Measurements from ENCODE around the gene LPIN2. TPM values are rescaled to one million over a fixed set of nuclear protein-coding genes. Genes with fewer than 3 reads are reported as not detected.

The LPIN2 gene
- total and polyA plus RNA-seq, 2 of the 4 experiments (the other 2 are of a cell fraction) = 16.2 to 21.9 TPM

DNA sequence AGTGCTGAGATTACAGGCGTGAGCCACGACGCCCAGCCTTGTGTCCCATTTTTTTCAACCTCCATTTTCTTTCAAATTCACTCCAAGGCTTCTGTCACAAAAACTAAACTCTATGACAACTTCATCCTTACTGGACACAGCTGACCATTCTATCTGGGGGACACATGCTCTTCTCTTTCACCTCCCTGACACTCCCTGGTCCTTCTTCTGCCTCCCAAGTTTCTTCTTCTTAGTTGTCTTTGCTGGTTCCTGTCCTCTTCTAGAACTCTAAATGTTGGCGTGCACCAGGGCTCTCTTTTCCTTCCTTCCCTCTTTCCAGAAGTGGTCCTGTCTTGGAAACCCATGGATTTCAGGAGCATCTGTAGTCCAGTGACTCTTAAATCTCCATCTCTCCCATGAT is 40.1 kb upstream of the LPIN2 start:
- H4K5ac ChIP-seq (ENCODE audit: low read depth, low read length) = no peak overlapping the region
- WGBS, 2 experiments (ENCODE audit: extremely low coverage in 2 of 2, insufficient read length in 1 of 2) = 87% methylated on average over 3 of the region's 4 CpGs; no CpG with 5 or more reads in 1 of the 2 experiments

More for the DNA sequence above, 40.1 kb upstream of the LPIN2 start:
- in situ Hi-C loops (cut with MboI; ENCODE audit: low sequenced_read_pairs) (no loop called here), intact Hi-C loops (cut with micrococcal nuclease) (no loop called here), dilution Hi-C loops (cut with HindIII; ENCODE audit: low sequenced_read_pairs, unreplicated experiment) (no loop called here)
- H3K56ac ChIP-seq (ENCODE audit: extremely low read depth, insufficient read depth, low read length) = no peak overlapping the region
- H3K4ac ChIP-seq (ENCODE audit: low read depth, low read length) = no peak overlapping the region
- H3K79me1 ChIP-seq (ENCODE audit: low read depth in 1 of 2, low read length in 2 of 2) = no peaks in the 10 kb centered on the region
- no peak overlapping the region for H2BK120ac ChIP-seq (ENCODE audit: low read depth, low read length)
- no peaks in the 10 kb centered on the region for H3K4me1 ChIP-seq (ENCODE audit: control insufficient read depth, insufficient read depth, low read length)
- TF ChIP-seq MAZ (IDR thresholded peaks at IDR 0.05; ENCODE audit: borderline replicate concordance, low read depth, low read length) = no peak
- no peak for TF ChIP-seq RCOR1 (IDR thresholded peaks at IDR 0.05; ENCODE audit: insufficient replicate concordance, low read length)
- no peak for TF ChIP-seq MAFK (IDR thresholded peaks at IDR 0.05; ENCODE audit: low read depth, low read length)
- BruUV-seq (replicated peaks) = no TSS peak
- H3K23ac ChIP-seq (ENCODE audit: low read depth, low read length) = no peak overlapping the region
- peaks cover 5% of the 10 kb centered on the region; the same call in 1 of the 2 replicates for H3K9me1 ChIP-seq (ENCODE audit: insufficient read depth, low read length)
- H2AK9ac ChIP-seq (replicated peaks; ENCODE audit: low read depth, low read length, poor library complexity) = no peak overlapping the region
- no peak overlapping the region for H3K27ac ChIP-seq (ENCODE audit: insufficient read depth, low read length)
- no peak overlapping the region for H2BK20ac ChIP-seq (ENCODE audit: low read depth, low read length)
- no peak overlapping the region for H3K4me2 ChIP-seq (ENCODE audit: low read depth, low read length)
- H3K36me3 ChIP-seq (ENCODE audit: control insufficient read depth, insufficient read depth, low read length) = no peaks in the 10 kb centered on the region
- H3K14ac ChIP-seq (replicated peaks; ENCODE audit: low read depth, low read length) = no peak overlapping the region
- peaks cover 10% of the 10 kb centered on the region for H3K27me3 ChIP-seq (ENCODE audit: control insufficient read depth, insufficient read depth, low read length)
- CTCF ChIA-PET = no interaction called here
- no peak overlapping the region for H2BK5ac ChIP-seq (ENCODE audit: low read depth, low read length, poor library complexity, severe bottlenecking)
- no peak overlapping the region for H3K18ac ChIP-seq (ENCODE audit: low read depth, low read length)
- H4K8ac ChIP-seq (ENCODE audit: low read depth in 2 of 2, low read length in 2 of 2) = no peak overlapping the region
- H3K9me3 ChIP-seq (ENCODE audit: control insufficient read depth, insufficient read depth, low read length) = peaks cover 5% of the 10 kb centered on the region; the same call in 1 of the 2 replicates
- no peak overlapping the region for H3K4me3 ChIP-seq (ENCODE audit: insufficient read depth, low read depth, low read length)
- H3K9ac ChIP-seq (ENCODE audit: low read depth, low read length) = no peak overlapping the region
- ATAC-seq (ENCODE audit: low read depth) (no peak), DNase-seq (no peak)
- no peak overlapping the region for H4K91ac ChIP-seq (ENCODE audit: insufficient read depth, low read depth, low read length)
- H2AK5ac ChIP-seq (ENCODE audit: low read depth, low read length) = no peak overlapping the region
- H2AFZ ChIP-seq (replicated peaks; ENCODE audit: low read length, poor library complexity) = no peak overlapping the region
- H2BK15ac ChIP-seq (ENCODE audit: low read depth, low read length) = no peak overlapping the region
- no peaks in the 10 kb centered on the region for H4K20me1 ChIP-seq (ENCODE audit: insufficient read depth, low read length)
- POLR2A ChIA-PET (ENCODE audit: unreplicated experiment) = no interaction called here

Data from IMR-90 (cell line).